Activated CD8-positive, alpha-beta T cell treated with anti-CD3 and anti-CD28 coated beads, Interleukin-2, amount 10 ng/mL, durations not matched to agents 7 days and 5 days (primary cell): ENCODE measurements around the gene PIK3C3. TPM values are rescaled to one million over a fixed set of nuclear protein-coding genes. Genes with fewer than 3 reads are reported as not detected.

Experiments
- ATAC-seq: fragments of 150-1000 bp; cut with Tn5 transposase; one replicate; pipeline ENCODE4 v1.10.0; 2021; ENCODE audit warnings: moderate library complexity
- CTCF ChIA-PET: fragments of 350-600 bp; sonication (Branson Sonifier 250); formaldehyde crosslinking; loops from one replicate; lab custom pipeline; 2021; ENCODE audit warnings: antibody characterized with exemption; lab: Charles Lee
- POLR2A ChIA-PET: fragments of 350-600 bp; sonication (Branson Sonifier 250); formaldehyde crosslinking; loops from one replicate; lab custom pipeline; 2021; ENCODE audit warnings: antibody characterized with exemption; lab: Charles Lee
- DNase-seq: peaks from one replicate; pipeline ENCODE4 v3.0.0-alpha.2; 2020
- H3K27ac Mint-ChIP-seq: one replicate; pipeline ENCODE4 v1.8.0; 2021; ENCODE audit warnings: mild to moderate bottlenecking, mixed read lengths
- H3K27me3 Mint-ChIP-seq: one replicate; pipeline ENCODE4 v1.8.0; 2021; ENCODE audit warnings: low read depth, mixed read lengths
- H3K36me3 Mint-ChIP-seq: one replicate; pipeline ENCODE4 v1.8.0; 2021; ENCODE audit warnings: low read depth, mixed read lengths
- H3K4me1 Mint-ChIP-seq: one replicate; pipeline ENCODE4 v1.8.0; 2021; ENCODE audit warnings: low read depth, mixed read lengths
- H3K4me3 Mint-ChIP-seq: one replicate; pipeline ENCODE4 v1.8.0; 2021; ENCODE audit warnings: mild to moderate bottlenecking, mixed read lengths
- H3K9me3 Mint-ChIP-seq: one replicate; pipeline ENCODE4 v1.8.0; 2022; ENCODE audit warnings: mixed read lengths; ENCODE audit not compliant: insufficient read depth
- total RNA-seq, 2 experiments: library from RNA; stranded (reverse); gene quantifications; one replicate each; pipeline ENCODE4 v1.2.3, GENCODE V29; 2021

Gene PIK3C3
- total RNA-seq, 2 experiments from 2014 or later: 40.4 to 44.7 TPM

DNA sequence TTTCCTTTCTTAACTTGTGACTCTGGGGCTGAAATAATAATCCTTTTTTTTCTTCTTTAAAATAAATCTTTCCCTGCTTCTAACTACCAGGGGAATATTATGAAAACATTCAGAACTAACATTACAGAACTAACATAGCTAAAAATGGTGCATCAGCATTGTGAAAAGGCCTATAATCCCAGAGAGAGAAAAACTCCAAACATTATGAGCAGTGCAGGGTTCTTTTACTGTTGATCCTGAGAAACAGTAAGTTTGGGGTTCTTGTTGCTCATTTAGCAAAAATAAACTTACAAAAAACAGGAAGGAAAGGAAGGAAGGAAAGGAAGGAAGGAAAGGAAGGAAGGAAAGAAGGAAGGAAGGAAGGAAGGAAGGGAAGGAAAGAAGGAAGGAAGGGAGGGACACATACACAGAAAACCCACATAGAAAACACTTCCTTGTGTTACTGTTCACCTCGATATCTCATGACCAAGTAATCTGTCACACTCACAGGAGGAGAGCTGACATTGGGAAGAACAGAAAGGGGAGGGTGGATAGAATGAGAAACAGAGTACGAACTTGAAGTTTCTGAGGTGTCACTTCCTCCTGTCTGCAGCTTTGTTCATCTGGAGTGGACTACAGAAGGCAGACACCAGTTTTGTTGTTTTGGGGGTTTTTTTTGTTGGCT lies 18.4 kb upstream of the PIK3C3 start:
- DNase-seq: no peak
- Mint-ChIP-seq H3K27me3 (peaks cover 14% of the 10 kb centered on the region), H3K27ac (no peak overlapping the region), H3K36me3 (no peaks in the 10 kb centered on the region), H3K9me3 (no peaks in the 10 kb centered on the region), H3K4me1 (peaks cover 4% of the 10 kb centered on the region), H3K4me3 (no peak overlapping the region)
- POLR2A ChIA-PET: no interaction called here
- CTCF ChIA-PET: no interaction called here
- ATAC-seq: no peak

DNA sequence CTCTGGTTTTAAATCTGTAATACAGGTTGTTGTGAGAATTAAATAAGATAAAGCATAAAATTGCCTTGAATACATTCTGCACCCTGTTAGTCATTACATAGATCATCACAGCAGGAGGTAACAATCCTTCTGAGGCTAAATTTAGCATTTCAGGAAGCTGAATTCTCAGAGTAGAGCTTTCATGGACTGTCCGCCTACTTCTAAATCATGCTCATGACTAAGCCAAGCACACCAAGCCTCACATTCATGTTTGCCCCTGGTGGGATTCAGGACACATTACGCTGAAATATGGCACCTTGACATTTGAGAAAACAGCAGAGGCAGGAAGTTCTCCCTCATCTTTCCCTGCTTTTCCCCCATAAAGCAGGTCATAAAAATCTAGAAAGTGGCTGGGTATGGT lies 16.6 kb upstream of the PIK3C3 start:
- ATAC-seq (no peak), DNase-seq (no peak)
- H3K4me1 Mint-ChIP-seq: peaks cover 11% of the 10 kb centered on the region
- no peak overlapping the region for H3K4me3 Mint-ChIP-seq
- H3K36me3 Mint-ChIP-seq: no peaks in the 10 kb centered on the region
- peaks cover 9% of the 10 kb centered on the region for H3K27me3 Mint-ChIP-seq
- no peak overlapping the region for H3K27ac Mint-ChIP-seq
- H3K9me3 Mint-ChIP-seq: no peaks in the 10 kb centered on the region
- CTCF ChIA-PET: no interaction called here
- POLR2A ChIA-PET: no interaction called here

DNA sequence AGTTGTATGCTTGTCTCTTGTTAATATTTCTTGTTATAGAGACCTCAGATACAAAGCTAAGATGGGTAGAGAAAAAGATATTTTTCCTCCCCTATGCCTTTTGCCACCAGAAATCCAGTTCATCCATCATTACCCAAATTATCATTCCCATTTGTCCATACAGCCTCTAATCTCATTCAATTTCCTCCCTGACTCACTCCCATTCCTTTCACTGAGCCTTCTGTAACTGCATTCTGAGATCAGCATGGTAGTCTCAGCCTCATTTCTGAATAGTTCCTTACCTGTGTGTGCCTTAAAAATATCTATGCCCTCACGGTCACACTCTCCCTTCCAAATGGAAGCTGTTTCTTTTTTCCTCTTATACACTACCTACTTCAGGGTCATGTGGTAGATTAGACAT lies 15.7 kb upstream of the PIK3C3 start:
- no peaks in the 10 kb centered on the region for H3K36me3 Mint-ChIP-seq
- peaks cover 11% of the 10 kb centered on the region for H3K27me3 Mint-ChIP-seq
- ATAC-seq (no peak), DNase-seq (no peak)
- H3K9me3 Mint-ChIP-seq: no peaks in the 10 kb centered on the region
- H3K4me1 Mint-ChIP-seq: peaks cover 11% of the 10 kb centered on the region
- CTCF ChIA-PET: no interaction called here
- POLR2A ChIA-PET: no interaction called here
- no peak overlapping the region for H3K27ac Mint-ChIP-seq
- no peak overlapping the region for H3K4me3 Mint-ChIP-seq

DNA sequence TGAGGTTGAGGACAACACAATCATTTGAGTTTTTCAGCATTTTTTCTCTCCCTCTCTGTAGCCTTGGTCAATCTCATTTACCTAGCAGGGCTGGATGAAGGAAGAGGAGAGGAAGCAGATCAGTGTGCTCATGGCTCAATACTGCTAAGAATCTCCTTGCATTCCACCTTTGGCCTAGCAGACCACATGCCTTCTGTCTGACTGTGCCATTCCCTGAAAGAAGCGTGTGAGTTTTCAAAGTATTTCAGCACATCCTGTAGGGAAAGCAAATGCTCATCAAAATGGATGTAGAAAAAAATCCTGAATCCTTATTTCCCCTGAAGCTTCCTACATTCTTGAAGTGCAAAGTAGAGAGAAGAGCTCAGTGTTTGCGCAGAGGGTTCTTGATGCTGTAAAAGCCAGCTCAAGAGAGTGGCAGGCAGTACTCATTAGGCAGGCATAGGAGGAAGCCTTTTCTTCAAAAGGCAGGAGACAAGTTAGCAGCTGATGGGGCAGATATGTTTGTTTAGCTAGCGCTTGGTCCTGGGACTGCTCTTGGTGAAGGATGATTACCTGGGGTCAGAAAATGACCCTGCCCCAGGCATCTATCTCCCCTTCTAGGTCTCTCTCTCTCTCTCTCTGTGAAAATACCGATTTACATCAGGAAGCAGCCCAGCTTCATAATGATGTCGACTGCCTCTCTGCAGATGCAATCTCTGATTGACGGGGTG lies 14.4 kb upstream of the PIK3C3 start:
- ATAC-seq (no peak), DNase-seq (no peak)
- Mint-ChIP-seq H3K9me3 (no peaks in the 10 kb centered on the region), H3K36me3 (no peaks in the 10 kb centered on the region), H3K27me3 (peaks cover 15% of the 10 kb centered on the region), H3K4me1 (peaks cover 11% of the 10 kb centered on the region), H3K27ac (no peak overlapping the region), H3K4me3 (no peak overlapping the region)
- ChIA-PET POLR2A (no interaction called here), CTCF (no interaction called here)

DNA sequence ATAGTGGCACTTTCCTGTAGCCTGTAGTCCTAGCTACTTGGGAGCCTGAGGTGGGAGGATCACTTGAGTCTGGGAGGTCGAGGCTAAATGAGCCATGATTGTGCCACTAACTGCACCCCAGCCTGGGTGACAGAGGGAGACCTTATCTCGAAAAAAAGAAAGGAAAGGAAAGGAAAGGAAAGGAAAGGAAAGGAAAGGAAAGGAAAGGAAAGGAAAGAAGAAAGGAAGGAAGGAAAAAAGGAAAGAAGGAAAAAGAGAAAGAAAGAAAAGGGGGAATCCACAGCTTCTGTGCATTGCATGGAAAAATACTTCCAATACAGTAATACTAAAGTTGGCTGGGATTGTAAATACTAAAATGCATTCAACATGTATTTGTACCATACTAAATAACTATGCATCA lies 12.8 kb upstream of the PIK3C3 start:
- no peak overlapping the region for H3K4me3 Mint-ChIP-seq
- peaks cover 14% of the 10 kb centered on the region for H3K4me1 Mint-ChIP-seq
- H3K27me3 Mint-ChIP-seq: peaks cover 17% of the 10 kb centered on the region
- H3K27ac Mint-ChIP-seq: no peak overlapping the region
- CTCF ChIA-PET: no interaction called here
- no peaks in the 10 kb centered on the region for H3K9me3 Mint-ChIP-seq
- H3K36me3 Mint-ChIP-seq: no peaks in the 10 kb centered on the region
- ATAC-seq (no peak), DNase-seq (no peak)
- POLR2A ChIA-PET: no interaction called here

DNA sequence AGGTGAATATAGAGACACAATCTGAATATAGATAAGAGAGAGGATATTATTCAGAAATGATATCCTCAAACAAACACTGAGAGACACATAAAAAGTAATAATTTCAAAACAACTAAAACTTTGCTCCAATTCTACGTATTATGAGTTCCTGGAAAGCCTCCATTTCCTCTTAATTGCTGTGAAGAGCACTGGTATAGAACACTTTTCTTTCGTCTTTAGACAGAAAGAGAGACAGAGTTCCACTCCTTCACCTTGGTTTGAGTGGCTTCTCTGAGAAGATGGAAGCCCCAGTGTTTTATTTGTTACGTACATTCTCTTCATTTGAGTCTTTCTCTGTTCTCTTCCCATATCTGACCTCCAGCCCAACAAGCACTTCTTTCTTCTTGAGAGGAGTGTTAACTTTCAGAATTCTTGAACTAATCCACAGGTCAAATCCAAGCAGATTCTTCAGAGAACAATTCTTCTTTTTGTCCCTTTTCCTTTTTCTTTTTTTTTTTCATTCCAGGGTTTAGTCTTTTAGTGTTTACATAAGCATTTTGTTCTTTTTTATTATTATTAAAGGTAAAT lies 6.4 kb upstream of the PIK3C3 start:
- POLR2A ChIA-PET: no interaction called here
- Mint-ChIP-seq H3K36me3 (no peaks in the 10 kb centered on the region), H3K27me3 (peaks cover 7% of the 10 kb centered on the region), H3K27ac (peak overlapping the region; percentile 82), H3K4me3 (peak overlapping the region; percentile 3), H3K4me1 (peaks cover 23% of the 10 kb centered on the region), H3K9me3 (no peaks in the 10 kb centered on the region)
- no peak for DNase-seq
- CTCF ChIA-PET: no interaction called here
- peak; percentile 47 for ATAC-seq

DNA sequence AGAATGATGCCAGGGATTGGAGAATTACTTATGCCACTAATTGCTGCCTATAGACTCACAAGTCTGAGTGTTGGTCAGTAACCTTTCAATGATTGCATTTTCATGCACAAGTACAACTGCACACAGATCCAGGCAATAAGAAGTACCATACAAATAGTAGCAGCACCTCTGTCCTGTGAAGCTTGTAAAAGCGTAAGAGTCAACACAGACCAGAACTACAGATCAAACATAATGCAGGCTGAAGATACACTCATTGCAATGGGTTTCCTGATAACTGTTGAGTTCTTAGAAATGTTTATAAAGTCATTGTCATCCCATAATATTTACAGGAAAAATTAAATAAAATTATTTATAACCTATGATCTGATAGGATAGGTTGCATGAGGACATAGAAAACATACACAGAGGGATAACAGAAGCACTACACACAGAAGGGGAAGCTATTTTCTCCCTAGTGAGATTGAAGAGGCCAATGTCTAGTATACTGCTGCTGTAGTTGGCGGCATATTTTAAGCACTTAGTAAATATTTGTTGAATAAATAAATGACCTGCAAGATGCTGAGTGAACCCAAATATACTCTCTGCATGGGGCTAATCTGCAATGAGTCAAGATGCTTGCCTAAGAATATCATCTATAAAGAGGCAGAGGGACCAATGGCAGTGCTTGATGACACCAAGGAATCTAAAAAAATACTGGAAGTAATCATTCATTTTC lies 5.7 kb upstream of the PIK3C3 start:
- ChIA-PET POLR2A (no interaction called here), CTCF (no interaction called here)
- no peak overlapping the region for H3K27ac Mint-ChIP-seq
- no peaks in the 10 kb centered on the region for H3K9me3 Mint-ChIP-seq
- ATAC-seq: no peak
- H3K36me3 Mint-ChIP-seq: no peaks in the 10 kb centered on the region
- H3K27me3 Mint-ChIP-seq: peaks cover 6% of the 10 kb centered on the region
- H3K4me3 Mint-ChIP-seq: no peak overlapping the region
- peaks cover 23% of the 10 kb centered on the region for H3K4me1 Mint-ChIP-seq
- no peak for DNase-seq

DNA sequence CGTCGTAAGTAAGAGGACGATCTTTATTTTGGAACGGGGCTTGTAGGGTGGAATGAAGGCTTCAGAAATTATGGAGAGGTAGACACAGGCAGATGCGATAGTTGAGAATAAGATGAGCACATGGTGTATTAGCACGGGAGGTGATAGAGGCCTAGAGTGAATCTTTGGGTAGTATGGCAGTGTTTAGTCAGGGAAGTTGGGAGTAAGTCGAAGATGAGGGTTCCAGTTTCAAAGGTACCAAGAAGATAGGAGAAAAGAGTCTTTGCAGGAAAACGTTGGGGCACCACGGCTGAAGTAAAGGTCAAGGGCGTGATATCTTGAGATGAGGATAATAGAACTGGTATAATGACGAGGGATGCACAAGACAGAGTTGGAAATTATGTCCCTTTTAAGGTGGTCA lies 654 bp downstream of the PIK3C3 start:
- Mint-ChIP-seq H3K4me3 (peak overlapping the region; percentile 100), H3K27ac (peak overlapping the region; percentile 99), H3K9me3 (no peaks in the 10 kb centered on the region), H3K27me3 (no peaks in the 10 kb centered on the region), H3K36me3 (peaks cover 28% of the 10 kb centered on the region), H3K4me1 (peaks cover 25% of the 10 kb centered on the region)
- DNase-seq (no peak), ATAC-seq (no peak)
- CTCF ChIA-PET: interaction anchor here (0.9 kb wide), 1 partner anchor 19 kb away, joined by 5 read pairs; no protein-coding TSS in a partner anchor
- POLR2A ChIA-PET: interaction anchor here (1.1 kb wide), 1 partner anchor 13 kb away, joined by 3 read pairs; no protein-coding TSS in a partner anchor

DNA sequence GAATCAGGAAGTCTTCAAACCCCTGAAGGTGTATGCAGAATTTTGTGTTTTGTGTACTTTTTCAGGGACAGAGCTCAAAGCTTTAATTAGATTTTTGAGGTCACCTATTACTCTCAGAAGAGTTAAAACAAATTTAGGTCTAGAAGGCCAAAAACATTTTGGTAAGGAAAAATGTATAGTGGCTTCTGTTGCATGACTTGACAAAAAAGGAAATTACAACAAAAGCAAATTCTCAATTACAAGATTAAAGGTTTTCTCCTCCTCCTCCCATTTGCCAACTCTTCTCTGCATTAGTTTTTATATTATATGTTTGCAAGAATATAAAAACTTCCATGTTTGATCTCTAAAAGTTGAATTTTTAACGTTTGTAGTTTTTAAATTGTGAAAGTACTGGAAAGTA lies 4.0 kb downstream of the PIK3C3 start:
- H3K36me3 Mint-ChIP-seq: peaks cover 43% of the 10 kb centered on the region
- CTCF ChIA-PET: no interaction called here
- POLR2A ChIA-PET: no interaction called here
- H3K4me1 Mint-ChIP-seq: peaks cover 25% of the 10 kb centered on the region
- no peak for ATAC-seq
- DNase-seq: no peak
- no peak overlapping the region for H3K27ac Mint-ChIP-seq
- H3K27me3 Mint-ChIP-seq: no peaks in the 10 kb centered on the region
- H3K4me3 Mint-ChIP-seq: no peak overlapping the region
- H3K9me3 Mint-ChIP-seq: no peaks in the 10 kb centered on the region

DNA sequence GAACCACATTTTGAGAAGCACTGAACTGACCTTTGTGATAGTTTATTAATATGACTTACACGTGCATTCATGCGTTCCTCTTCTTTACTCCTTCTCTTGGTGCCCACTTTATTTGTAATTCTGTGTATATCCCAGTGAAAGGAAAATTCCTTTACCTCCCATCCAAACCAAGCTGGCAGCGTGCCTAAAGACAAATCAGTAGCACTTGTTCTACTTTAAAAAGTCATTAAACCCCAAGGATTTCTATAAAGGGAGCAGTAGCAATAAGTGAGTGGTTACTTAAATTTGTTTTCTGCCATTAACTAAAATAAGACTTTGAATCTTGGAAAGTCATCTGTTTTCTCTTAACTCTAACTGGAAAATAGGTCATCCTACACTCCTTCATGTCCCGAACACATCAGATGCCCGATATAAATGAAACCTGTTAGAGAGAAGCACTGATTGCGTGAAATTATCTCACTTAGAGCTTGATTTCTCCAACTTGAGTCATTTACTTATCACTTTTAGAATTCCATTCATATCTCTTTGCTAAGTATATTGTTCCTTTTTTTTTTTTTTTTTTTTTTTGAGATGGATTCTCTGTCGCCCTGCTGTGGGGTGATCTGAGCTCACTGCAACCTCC lies 10.7 kb downstream of the PIK3C3 start:
- ChIA-PET POLR2A (no interaction called here), CTCF (interaction anchor here (1.1 to 1.4 kb wide), 2 partner anchors 10 to 15 kb away, joined by 3 read pairs; no protein-coding TSS in a partner anchor)
- Mint-ChIP-seq H3K27ac (no peak overlapping the region), H3K27me3 (no peaks in the 10 kb centered on the region), H3K4me3 (no peak overlapping the region), H3K9me3 (no peaks in the 10 kb centered on the region), H3K36me3 (peaks cover 47% of the 10 kb centered on the region), H3K4me1 (no peaks in the 10 kb centered on the region)
- DNase-seq (no peak), ATAC-seq (no peak)

DNA sequence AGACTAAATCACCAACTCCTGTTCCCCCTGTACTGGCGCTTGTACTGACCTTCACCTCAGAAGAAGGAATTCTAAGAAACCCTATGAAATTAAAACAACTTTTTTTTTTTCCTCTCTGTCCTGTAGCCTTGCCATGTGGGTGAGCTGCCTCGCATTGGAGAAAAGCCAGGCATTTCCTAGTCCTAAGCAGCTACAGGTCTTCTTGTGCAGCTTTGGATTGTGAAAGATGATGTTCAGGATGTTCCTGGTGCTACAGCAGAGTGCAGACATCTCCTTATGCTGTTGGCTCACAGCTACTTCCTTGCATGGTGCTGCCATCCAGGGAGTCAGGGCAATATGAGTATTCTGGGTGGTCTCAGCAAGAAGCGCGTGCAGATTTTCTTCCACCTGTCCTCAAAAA lies 11.9 kb downstream of the PIK3C3 start:
- CTCF ChIA-PET: no interaction called here
- H3K27me3 Mint-ChIP-seq: no peaks in the 10 kb centered on the region
- POLR2A ChIA-PET: interaction anchor here (1.2 kb wide), 1 partner anchor 9 kb away, joined by 4 read pairs; no protein-coding TSS in a partner anchor

More for the DNA sequence above, 11.9 kb downstream of the PIK3C3 start:
- H3K27ac Mint-ChIP-seq: no peak overlapping the region
- H3K9me3 Mint-ChIP-seq: no peaks in the 10 kb centered on the region
- H3K36me3 Mint-ChIP-seq: peaks cover 44% of the 10 kb centered on the region
- DNase-seq (no peak), ATAC-seq (no peak)
- H3K4me3 Mint-ChIP-seq: no peak overlapping the region
- no peaks in the 10 kb centered on the region for H3K4me1 Mint-ChIP-seq
